ENCODE data around the gene POC1B. TPM values are rescaled to one million over a fixed set of nuclear protein-coding genes. Genes with fewer than 3 reads are reported as not detected.

Gene POC1B
- total and polyA plus RNA-seq, 2 donors (not counting 3 experiments of a cell fraction or from before 2014, with no cell fraction given), result 7.1 to 18.2 TPM

DNA sequence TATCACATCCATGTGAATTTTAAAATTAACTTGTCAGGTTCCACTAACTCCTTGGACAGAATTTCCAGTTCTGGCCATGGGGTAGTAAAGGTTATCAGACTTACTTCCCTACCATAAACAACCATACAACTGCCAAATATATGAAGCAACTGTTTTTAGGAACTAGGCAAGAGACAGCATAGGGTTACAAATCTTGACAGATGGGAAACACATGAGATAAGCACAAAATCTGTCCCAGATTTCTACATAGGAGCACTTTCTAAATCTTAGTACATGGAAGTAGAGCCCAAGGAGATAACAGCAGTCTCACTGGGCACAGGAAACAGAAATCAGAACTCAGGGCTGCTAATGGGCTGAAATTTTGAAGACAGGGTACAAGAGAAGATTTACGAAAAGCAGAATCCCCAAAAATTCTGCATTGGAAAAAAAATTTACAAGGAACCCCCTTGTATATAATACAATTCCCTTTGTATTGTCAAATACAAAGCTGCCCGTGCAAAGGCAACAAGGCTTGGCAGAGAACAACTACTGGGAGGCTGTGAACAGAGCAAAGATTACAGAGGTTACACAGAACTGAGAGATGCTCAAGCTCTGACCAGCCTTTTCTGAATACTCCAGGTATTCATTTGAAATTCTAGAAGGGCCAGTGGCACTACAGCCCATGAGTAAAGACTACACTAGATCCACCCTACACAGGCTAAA is 44.5 kb downstream of the POC1B start:
- FAIRE-seq, result no peak
- Histone ChIP-seq H2AFZ (ENCODE audit: low read depth, low read length) (no peak overlapping the region), H3K9ac (replicated peaks; ENCODE audit: extremely low read depth, insufficient read depth, low read length) (no peak overlapping the region), H3K4me1 (ENCODE audit: control insufficient read depth, extremely low read depth, insufficient read depth, low read length) (peaks cover 6% of the 10 kb centered on the region), H3K36me3 (ENCODE audit: control insufficient read depth in 2 of 2, extremely low read depth in 1 of 2, insufficient read depth in 2 of 2, low read length in 2 of 2) (no peaks in the 10 kb centered on the region), H3K27me3 (ENCODE audit: control insufficient read depth in 2 of 2, insufficient read depth in 2 of 2, low read length in 2 of 2) (no peaks in the 10 kb centered on the region), H3K4me3 (replicated peaks in 1 of 3; ENCODE audit: insufficient read depth in 1 of 3, low read depth in 1 of 3, low read length in 3 of 3) (no peak overlapping the region), H3K9me1 (replicated peaks; ENCODE audit: control insufficient read depth, extremely low read depth, insufficient read depth, low read length) (no peaks in the 10 kb centered on the region), H3K79me2 (ENCODE audit: control insufficient read depth, insufficient read depth, low read length) (no peaks in the 10 kb centered on the region), H4K20me1 (replicated peaks; ENCODE audit: control insufficient read depth, extremely low read depth, insufficient read depth, low read length) (no peaks in the 10 kb centered on the region), H3K27ac (ENCODE audit: insufficient read depth, low read depth, low read length) (no peak overlapping the region), H3K9me3 (replicated peaks; ENCODE audit: control insufficient read depth, insufficient read depth, low read length) (no peaks in the 10 kb centered on the region), H3K4me2 (ENCODE audit: insufficient read depth, low read length) (no peak overlapping the region)
- no TSS peak for BruUV-seq (replicated peaks)
- POLR2A ChIA-PET, result no interaction called here
- DNase-seq (ENCODE audit: low read depth, low spot score), result no peak
- dilution Hi-C loops (cut with MboI; ENCODE audit: extremely low pct_ligation_motif_present, low sequenced_read_pairs), result no loop called here
- intact Hi-C loops (cut with micrococcal nuclease), result no loop called here
- CTCF ChIA-PET, result no interaction called here
- TF ChIP-seq JUN (IDR thresholded peaks at IDR 0.05; ENCODE audit: borderline replicate concordance, insufficient read depth, insufficient read length, low read depth) (no peak), FOS (IDR thresholded peaks at IDR 0.05; ENCODE audit: borderline replicate concordance, insufficient read depth, low read length) (no peak), MAX (IDR thresholded peaks at IDR 0.05; ENCODE audit: insufficient read depth, insufficient read length) (no peak)
- TF ChIP-seq, protein P1, sequence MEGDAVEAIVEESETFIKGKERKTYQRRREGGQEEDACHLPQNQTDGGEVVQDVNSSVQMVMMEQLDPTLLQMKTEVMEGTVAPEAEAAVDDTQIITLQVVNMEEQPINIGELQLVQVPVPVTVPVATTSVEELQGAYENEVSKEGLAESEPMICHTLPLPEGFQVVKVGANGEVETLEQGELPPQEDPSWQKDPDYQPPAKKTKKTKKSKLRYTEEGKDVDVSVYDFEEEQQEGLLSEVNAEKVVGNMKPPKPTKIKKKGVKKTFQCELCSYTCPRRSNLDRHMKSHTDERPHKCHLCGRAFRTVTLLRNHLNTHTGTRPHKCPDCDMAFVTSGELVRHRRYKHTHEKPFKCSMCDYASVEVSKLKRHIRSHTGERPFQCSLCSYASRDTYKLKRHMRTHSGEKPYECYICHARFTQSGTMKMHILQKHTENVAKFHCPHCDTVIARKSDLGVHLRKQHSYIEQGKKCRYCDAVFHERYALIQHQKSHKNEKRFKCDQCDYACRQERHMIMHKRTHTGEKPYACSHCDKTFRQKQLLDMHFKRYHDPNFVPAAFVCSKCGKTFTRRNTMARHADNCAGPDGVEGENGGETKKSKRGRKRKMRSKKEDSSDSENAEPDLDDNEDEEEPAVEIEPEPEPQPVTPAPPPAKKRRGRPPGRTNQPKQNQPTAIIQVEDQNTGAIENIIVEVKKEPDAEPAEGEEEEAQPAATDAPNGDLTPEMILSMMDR (IDR thresholded peaks at IDR 0.05; ENCODE audit: extremely low read depth in 1 of 2, insufficient read depth in 1 of 2, low read depth in 1 of 2, low read length in 2 of 2), result no peak

GRCh38 chr12:89479982-89480381 is 45.9 kb downstream of the POC1B start:
- Histone ChIP-seq H3K27ac (ENCODE audit: insufficient read depth, low read depth, low read length) (no peak overlapping the region), H4K20me1 (replicated peaks; ENCODE audit: control insufficient read depth, extremely low read depth, insufficient read depth, low read length) (no peaks in the 10 kb centered on the region), H3K4me2 (ENCODE audit: insufficient read depth, low read length) (no peak overlapping the region), H3K9ac (replicated peaks; ENCODE audit: extremely low read depth, insufficient read depth, low read length) (no peak overlapping the region), H3K27me3 (ENCODE audit: control insufficient read depth in 2 of 2, insufficient read depth in 2 of 2, low read length in 2 of 2) (no peaks in the 10 kb centered on the region), H3K9me1 (replicated peaks; ENCODE audit: control insufficient read depth, extremely low read depth, insufficient read depth, low read length) (no peaks in the 10 kb centered on the region), H3K36me3 (ENCODE audit: control insufficient read depth in 2 of 2, extremely low read depth in 1 of 2, insufficient read depth in 2 of 2, low read length in 2 of 2) (no peaks in the 10 kb centered on the region), H3K79me2 (ENCODE audit: control insufficient read depth, insufficient read depth, low read length) (no peaks in the 10 kb centered on the region), H2AFZ (ENCODE audit: low read depth, low read length) (no peak overlapping the region), H3K9me3 (replicated peaks; ENCODE audit: control insufficient read depth, insufficient read depth, low read length) (no peaks in the 10 kb centered on the region), H3K4me1 (ENCODE audit: control insufficient read depth, extremely low read depth, insufficient read depth, low read length) (peaks cover 6% of the 10 kb centered on the region), H3K4me3 (replicated peaks in 1 of 3; ENCODE audit: insufficient read depth in 1 of 3, low read depth in 1 of 3, low read length in 3 of 3) (no peak overlapping the region)
- dilution Hi-C loops (cut with MboI; ENCODE audit: extremely low pct_ligation_motif_present, low sequenced_read_pairs), result no loop called here
- CTCF ChIA-PET, result no interaction called here
- BruUV-seq (replicated peaks), result no TSS peak
- POLR2A ChIA-PET, result no interaction called here
- no peak for FAIRE-seq
- TF ChIP-seq JUN (IDR thresholded peaks at IDR 0.05; ENCODE audit: borderline replicate concordance, insufficient read depth, insufficient read length, low read depth) (no peak), FOS (IDR thresholded peaks at IDR 0.05; ENCODE audit: borderline replicate concordance, insufficient read depth, low read length) (no peak), GATA2 (IDR thresholded peaks at IDR 0.05; ENCODE audit: insufficient read depth, insufficient read length, low read depth, low read length) (no peak), POLR2AphosphoS5 (IDR thresholded peaks at IDR 0.05; ENCODE audit: insufficient read depth, low read depth, low read length) (no peak), MAX (IDR thresholded peaks at IDR 0.05; ENCODE audit: insufficient read depth, insufficient read length) (no peak), MYC (IDR thresholded peaks at IDR 0.05; ENCODE audit: low read depth, low read length) (no peak), POLR2A (IDR thresholded peaks at IDR 0.05; ENCODE audit: low read depth, low read length) (no peak), EZH2 (IDR thresholded peaks at IDR 0.05; ENCODE audit: borderline replicate concordance, low read depth, low read length, severe bottlenecking) (no peak)
- TF ChIP-seq, protein P1 (IDR thresholded peaks at IDR 0.05; ENCODE audit: extremely low read depth in 1 of 2, insufficient read depth in 1 of 2, low read depth in 1 of 2, low read length in 2 of 2), result no peak
- no peak for DNase-seq (ENCODE audit: low read depth, low spot score)
- intact Hi-C loops (cut with micrococcal nuclease), result no loop called here

Measured in endothelial cell of umbilical vein (primary cell).